C1 segment of cervical spinal cord (tissue), 14 donors: ENCODE results near the gene KCNH6.

Experiments
- DNase-seq, 14 donors: peaks; one replicate each; lab custom pipeline; 2025; lab: John Stamatoyannopoulos, UW

KCNH6 gene

DNA sequence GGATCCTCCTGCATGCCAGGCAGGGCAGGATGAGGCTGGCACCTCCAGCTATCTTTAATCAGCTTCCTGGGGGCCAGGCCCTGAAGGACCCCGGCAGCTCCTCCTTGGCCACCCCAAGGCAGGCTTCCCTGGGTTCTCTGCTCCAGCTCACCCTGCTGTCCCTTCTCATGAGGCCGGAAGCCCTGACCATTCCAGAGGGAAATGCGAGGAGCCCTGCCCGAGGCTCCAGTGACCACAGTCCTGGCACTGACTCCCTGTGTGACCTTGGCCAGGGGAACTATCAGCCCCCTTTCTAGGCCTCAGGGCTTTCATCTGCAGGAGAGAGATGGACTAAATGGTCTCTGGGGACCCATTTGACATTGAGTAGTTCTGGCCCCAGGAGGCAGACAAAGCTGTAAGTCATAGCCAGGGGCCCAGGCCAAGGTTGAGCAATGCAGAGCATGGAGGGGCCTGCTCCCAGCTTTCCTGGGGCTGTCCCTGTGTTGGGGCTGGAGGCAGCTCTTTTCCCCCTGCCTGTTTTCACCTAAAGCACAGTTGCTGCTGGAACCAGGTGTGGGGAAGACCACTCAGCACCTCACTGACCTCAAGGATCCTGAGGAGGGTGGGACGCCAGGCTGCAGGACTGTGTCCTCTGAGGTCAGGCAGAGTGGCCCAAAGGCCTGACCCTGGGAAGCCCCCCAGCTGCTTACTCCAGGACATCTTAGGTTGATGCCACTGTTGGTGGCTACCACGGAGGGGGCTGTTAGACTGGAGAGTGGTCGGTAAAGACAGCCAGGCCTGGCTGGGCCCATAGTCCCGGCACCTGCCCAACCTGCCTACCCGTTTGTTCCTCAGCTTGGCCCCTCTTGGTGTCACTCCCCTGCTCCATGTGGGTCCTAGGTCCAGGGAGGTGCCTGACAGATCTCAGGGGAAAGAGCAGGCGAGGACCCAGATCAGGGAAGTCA lies 8.1 kb downstream of the KCNH6 start:
- no peak for DNase-seq

DNA sequence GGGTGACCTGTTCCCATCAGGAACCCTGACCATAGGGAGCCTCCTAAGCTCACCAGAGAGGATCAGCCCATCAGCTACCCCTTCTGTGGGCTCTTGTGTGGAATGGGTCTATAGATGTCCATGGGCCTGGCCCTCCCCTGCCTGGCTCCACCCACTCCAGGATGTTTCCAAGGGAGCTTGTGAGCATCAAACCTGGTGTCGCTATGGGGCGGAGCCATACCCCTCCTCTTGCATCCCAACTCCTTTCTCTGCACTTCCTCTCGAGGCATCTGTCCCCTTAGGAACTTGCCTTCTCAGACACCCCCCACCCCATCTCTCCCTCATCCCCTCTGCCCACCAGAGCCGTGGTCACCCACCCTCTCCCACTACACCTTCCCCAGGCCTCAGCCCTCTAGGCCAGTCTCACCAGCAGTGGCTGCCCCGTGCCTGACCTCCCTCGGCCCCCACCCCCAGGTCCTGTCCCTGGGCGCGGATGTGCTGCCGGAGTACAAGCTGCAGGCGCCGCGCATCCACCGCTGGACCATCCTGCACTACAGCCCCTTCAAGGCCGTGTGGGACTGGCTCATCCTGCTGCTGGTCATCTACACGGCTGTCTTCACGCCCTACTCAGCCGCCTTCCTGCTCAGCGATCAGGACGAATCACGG lies 10.4 kb downstream of the KCNH6 start:
- no peak for DNase-seq

DNA sequence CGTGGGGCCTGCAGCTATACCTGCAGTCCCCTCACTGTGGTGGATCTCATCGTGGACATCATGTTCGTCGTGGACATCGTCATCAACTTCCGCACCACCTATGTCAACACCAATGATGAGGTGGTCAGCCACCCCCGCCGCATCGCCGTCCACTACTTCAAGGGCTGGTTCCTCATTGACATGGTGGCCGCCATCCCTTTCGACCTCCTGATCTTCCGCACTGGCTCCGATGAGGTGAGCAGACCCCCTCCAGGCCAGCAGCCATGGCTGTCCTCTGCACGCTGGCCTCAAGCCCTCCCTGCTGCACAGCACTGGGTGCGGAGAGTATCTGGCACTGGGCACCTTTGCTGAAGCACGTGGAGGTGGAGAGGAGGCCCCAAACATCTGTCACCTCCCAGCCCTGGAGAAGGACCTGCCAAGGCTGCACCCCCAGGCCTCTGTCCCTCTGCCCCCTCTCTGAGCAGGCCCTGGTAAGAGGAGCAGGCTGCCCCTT lies 11.0 kb downstream of the KCNH6 start:
- DNase-seq: no peak

- DNase-seq: no peak
These were observed 11.8 kb downstream of the KCNH6 start for GRCh38 chr17:63534816-63535455.

DNA sequence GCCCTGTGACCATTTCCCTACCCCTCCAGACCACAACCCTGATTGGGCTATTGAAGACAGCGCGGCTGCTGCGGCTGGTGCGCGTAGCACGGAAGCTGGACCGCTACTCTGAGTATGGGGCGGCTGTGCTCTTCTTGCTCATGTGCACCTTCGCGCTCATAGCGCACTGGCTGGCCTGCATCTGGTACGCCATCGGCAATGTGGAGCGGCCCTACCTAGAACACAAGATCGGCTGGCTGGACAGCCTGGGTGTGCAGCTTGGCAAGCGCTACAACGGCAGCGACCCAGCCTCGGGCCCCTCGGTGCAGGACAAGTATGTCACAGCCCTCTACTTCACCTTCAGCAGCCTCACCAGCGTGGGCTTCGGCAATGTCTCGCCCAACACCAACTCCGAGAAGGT lies 12.5 kb downstream of the KCNH6 start:
- DNase-seq: no peak

GRCh38 chr17:63537001-63537400 lies 13.8 kb downstream of the KCNH6 start:
- no peak for DNase-seq

GRCh38 chr17:63537991-63538692 lies 15.0 kb downstream of the KCNH6 start:
- no peak for DNase-seq

DNA sequence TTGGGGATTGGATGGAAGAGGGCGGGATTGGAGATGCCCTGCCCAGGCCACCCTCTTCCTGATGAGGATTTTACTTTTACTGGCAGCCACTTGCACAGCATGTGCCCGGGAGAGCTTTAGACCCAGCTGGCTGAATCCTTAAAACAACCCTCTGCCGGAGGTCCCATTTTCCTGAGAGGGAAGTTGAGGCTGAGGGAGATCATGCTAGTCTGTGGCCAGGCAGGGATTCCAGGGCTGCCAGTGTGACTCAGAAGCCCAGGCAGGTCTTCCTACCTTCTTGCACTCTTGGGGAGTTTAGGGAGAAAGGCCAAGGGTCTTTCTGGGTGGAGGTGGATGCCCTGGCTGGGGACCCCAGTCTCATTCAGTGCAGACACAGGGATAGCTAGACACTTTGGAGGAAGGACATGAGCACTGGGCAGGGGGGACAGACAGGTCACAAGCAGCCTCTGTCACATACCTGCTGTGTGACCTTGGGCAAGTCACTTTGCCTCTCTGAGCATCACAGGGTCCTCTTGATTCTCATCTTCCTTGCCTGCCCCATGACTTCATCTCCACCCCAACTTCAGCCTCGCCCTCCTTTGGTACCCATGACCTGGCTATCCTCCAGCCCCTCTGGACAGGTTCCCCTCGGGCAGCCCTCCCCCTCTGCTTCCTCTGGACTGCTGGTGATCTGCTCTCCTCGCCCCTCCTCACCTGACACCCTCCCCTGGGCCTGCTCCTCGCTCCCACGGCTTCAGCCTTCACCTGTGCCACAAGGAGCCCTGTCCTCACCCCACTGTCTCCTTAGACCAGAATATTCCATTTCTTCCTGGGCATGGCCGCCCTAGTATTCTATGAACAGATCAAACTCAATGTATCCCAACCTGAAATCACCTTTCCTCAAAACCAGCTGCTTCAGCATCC lies 15.8 kb downstream of the KCNH6 start:
- DNase-seq: no peak

DNA sequence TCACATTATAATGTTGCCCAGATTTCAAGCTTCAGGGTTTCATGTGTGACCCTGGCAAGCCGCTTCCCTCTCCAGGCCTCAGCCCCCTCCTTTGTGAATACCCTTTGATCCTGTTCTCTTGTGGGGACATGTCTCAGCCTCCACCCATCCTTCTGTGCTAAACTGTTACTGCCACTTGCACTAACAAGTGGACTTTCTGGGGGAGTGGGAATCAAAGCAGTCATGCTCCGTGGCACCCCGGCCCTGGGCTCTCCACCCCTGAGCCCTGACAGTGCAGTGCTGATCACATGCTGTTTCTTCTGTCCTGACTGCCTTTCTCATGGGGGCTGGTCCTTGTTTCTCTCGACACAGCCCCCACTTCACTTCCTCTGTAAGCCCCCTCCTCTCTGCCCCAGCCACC lies 17.4 kb downstream of the KCNH6 start:
- DNase-seq: no peak

- no peak for DNase-seq
These were observed 19.0 kb downstream of the KCNH6 start for GRCh38 chr17:63542218-63542545.

- no peak for DNase-seq
These were observed 20.0 kb downstream of the KCNH6 start for GRCh38 chr17:63542942-63543821.

DNA sequence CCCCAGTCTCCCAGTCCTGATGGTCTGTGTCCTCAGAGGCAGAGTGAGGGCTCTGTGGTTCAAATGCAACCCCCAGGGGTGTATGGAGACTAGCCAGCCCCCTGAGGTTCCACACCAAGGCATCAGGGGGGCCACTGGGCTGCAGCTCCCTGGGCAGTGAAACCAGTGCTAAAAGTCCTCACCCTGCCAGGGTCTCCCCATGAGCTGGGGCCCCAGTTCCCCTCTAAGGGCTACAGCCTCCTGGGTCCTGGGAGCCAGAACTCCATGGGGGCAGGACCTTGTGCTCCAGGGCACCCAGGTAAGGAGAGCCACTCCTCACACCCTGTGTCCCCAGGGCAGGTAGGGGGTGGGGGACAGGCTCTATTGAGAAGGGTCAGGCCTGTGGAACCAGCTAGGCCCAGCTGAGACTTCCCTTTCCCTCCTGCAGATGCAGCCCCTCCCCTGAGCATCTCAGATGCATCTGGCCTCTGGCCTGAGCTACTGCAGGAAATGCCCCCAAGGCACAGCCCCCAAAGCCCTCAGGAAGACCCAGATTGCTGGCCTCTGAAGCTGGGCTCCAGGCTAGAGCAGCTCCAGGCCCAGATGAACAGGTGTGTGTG lies 20.8 kb downstream of the KCNH6 start:
- no peak for DNase-seq

DNA sequence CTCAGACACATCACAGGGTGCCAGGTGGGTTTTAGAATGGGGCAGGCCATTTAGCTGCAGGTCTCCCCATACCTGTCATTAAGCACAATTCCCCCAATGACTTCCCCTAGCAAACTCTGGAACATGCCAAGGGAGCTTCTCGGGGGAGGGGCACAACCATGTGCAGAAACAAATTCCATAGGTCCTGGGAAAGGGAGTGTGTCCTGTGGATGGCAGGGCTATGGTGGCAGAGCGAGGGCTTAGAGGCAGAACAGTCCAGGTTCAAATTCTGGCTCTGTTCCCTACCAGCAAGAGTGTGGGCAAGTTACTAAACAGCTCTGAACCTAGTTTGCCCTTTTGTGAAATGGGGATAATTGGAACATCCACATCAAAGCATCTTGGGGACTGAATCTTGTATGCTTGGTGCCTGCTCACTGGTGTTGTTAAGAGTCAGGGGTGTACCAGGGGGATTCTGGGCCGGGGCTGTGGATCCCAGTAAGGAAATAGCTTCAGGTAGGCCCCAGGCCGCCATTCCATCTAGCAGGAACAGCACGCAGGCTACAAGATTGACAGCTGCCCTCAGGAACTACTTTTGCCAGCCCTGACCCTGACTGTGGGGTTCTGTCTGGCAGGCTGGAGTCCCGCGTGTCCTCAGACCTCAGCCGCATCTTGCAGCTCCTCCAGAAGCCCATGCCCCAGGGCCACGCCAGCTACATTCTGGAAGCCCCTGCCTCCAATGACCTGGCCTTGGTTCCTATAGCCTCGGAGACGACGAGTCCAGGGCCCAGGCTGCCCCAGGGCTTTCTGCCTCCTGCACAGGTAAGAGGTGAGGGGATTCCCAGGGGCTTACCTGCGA lies 21.5 kb downstream of the KCNH6 start:
- DNase-seq: no peak

DNA sequence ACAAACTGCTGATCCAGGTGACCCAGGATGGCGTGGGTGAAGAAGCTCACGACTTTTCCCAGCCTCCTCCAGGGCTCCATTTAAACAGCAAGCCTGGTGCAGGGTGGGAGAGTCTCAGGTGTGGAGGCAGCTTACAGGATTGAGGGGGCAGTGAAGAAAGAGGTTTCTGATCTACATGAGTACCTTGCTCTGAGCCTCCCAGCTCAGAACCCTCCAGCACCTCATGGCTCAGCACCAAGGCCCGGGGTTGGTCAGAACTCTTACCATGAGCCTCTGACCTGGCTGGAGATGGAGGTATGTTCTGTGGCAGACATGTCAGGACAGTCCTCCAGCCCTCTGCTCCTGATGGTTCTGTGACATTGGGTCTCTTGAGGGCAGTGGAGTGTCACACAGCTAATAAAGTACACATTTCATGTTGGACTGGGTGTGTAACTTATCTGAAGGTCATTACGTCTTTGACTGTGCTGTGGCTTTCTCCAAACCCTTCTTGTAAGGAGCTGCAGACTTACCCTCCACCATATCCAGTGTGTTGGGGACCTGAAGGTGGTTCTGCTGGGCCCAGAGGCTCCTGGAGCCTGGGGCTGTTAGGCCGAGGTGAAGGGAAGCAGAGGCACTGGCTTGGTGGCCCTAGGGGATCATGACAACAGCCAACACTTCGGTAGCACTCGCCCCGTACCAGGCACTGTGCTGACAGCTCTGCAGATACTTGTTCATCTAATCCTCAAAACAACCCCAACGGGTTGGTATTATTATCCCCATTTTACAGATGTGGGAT lies 23.3 kb downstream of the KCNH6 start:
- DNase-seq: no peak

GRCh38 chr17:63547083-63547523 lies 23.9 kb downstream of the KCNH6 start:
- no peak for DNase-seq

DNA sequence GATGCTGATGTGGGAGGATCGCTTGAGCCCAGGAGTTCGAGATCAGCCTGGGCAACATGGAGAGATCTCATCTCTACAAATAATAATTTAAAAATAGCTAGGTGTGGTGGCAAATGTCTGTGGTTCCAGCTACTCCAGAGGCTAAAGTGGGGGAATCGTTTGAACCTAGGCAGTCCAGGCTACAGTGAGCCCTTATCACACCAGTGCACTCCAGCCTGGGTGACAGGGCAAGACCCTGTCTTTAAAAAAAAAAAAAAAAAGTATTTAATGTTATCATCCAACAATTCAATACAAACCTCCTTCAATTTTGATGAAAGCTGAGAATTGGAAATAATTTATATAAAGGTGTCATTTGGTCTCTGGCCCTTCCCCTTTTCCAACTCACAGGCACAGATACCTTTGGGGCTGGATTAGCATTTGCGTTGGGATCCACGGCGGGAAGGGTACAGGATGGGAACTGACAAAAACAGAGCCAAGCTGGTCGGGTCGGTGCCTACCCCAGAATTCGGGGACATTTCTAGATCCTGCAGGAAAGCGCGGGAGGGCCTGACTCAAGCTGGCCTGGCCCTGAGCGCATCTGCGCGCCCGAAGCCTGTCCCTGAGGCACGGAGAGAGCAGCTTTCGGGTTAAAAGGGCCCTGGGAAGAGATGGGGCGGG lies 26.3 kb downstream of the KCNH6 start:
- DNase-seq: peak in 2 of 14 donors; percentile 28 to 69
